HG03196 (cell line): ENCODE results near the gene SDHAF2.
A peak's percentile ranks its signal among the peaks of the same experiment; 100 is the strongest.
"Not testable (repeated sequence)": the region's sequence is repeated elsewhere in the genome, so short reads cannot be mapped to it uniquely, and the experiment has no call there.

ENCODE experiments used
- ATAC-seq: cut with Tn5 transposase; IDR thresholded peaks from one replicate; pipeline ENCODE4 v1.9.1; 2021; ENCODE audit not compliant: unreplicated experiment

The SDHAF2 gene

GRCh38 chr11:61422226-61422625 lies 7.7 kb upstream of the SDHAF2 start:
- ATAC-seq, result no peak

GRCh38 chr11:61425367-61426131 lies 4.4 kb upstream of the SDHAF2 start:
- no peak for ATAC-seq

GRCh38 chr11:61429346-61429690 lies 606 bp upstream of the SDHAF2 start:
- ATAC-seq, result peak; percentile 54

GRCh38 chr11:61430839-61431238 lies 915 bp downstream of the SDHAF2 start:
- ATAC-seq, result not testable (repeated sequence)

- ATAC-seq, result no peak
These were observed 7.6 kb downstream of the SDHAF2 start for GRCh38 chr11:61437496-61437895.

GRCh38 chr11:61439615-61440014 lies 9.7 kb downstream of the SDHAF2 start:
- no peak for ATAC-seq

- ATAC-seq, result no peak
These were observed 12.7 kb downstream of the SDHAF2 start for GRCh38 chr11:61442616-61443015.

GRCh38 chr11:61445516-61445915 lies 15.6 kb downstream of the SDHAF2 start:
- ATAC-seq, result no peak

- ATAC-seq, result no peak
These were observed 16.3 kb downstream of the SDHAF2 start for GRCh38 chr11:61446211-61446651.

GRCh38 chr11:61447601-61448551 lies 18.0 kb downstream of the SDHAF2 start:
- no peak for ATAC-seq

GRCh38 chr11:61448552-61448927 lies 18.6 kb downstream of the SDHAF2 start:
- no peak for ATAC-seq

GRCh38 chr11:61452825-61453224 lies 22.9 kb downstream of the SDHAF2 start:
- ATAC-seq, result no peak

GRCh38 chr11:61453695-61454094 lies 23.8 kb downstream of the SDHAF2 start:
- ATAC-seq, result no peak

- ATAC-seq, result no peak
These were observed 24.6 kb downstream of the SDHAF2 start for GRCh38 chr11:61454520-61454919.

GRCh38 chr11:61460474-61460881 lies 30.6 kb downstream of the SDHAF2 start:
- ATAC-seq, result no peak

GRCh38 chr11:61460986-61461385 lies 31.1 kb downstream of the SDHAF2 start:
- ATAC-seq, result no peak

GRCh38 chr11:61467602-61468001 lies 37.7 kb downstream of the SDHAF2 start:
- not testable (repeated sequence) for ATAC-seq

- no peak for ATAC-seq
These were observed 38.1 kb downstream of the SDHAF2 start for GRCh38 chr11:61468002-61468401.

GRCh38 chr11:61472282-61472681 lies 42.4 kb downstream of the SDHAF2 start:
- no peak for ATAC-seq

GRCh38 chr11:61472868-61473267 lies 42.9 kb downstream of the SDHAF2 start:
- ATAC-seq, result no peak

GRCh38 chr11:61473370-61474012 lies 43.6 kb downstream of the SDHAF2 start:
- no peak for ATAC-seq
